ENCODE data around the gene COL11A1.

COL11A1 gene

GRCh38 chr1:103108376-103109150 is at the start of gene COL11A1:
Gene COL11A1 (minus strand): TSS chr1:103108522. CDS start chr1:103108178, 344 bp downstream.
- Histone ChIP-seq H2AFZ (ENCODE audit: low read depth, low read length) (no peak within 1 kb of the TSS), H3K27me3 (ENCODE audit: insufficient read depth, low read length, poor library complexity) (no peaks in the 10 kb centered on the region), H3K4me3 (ENCODE audit: low read depth in 1 of 2, low read length in 2 of 2) (no peak within 1 kb of the TSS), H3K4me1 (ENCODE audit: insufficient read depth, low read length) (no peaks in the 10 kb centered on the region), H3K4me2 (ENCODE audit: insufficient read depth, low read length) (no peak within 1 kb of the TSS), H4K20me1 (ENCODE audit: insufficient read depth, low read length) (no peaks in the 10 kb centered on the region), H3K9ac (ENCODE audit: low read depth, low read length) (no peak within 1 kb of the TSS), H3K36me3 (ENCODE audit: insufficient read depth, low read length) (no peaks in the 10 kb centered on the region), H3K79me2 (ENCODE audit: insufficient read depth, low read length) (no peaks in the 10 kb centered on the region), H3K27ac (ENCODE audit: low read length) (no peak within 1 kb of the TSS), H3K9me3 (ENCODE audit: insufficient read depth, low read length, severe bottlenecking) (no peaks in the 10 kb centered on the region)
- TF ChIP-seq EZH2 (IDR thresholded peaks at IDR 0.05; ENCODE audit: borderline replicate concordance, low read depth, low read length, severe bottlenecking) (no peak), CTCF (IDR thresholded peaks at IDR 0.05; ENCODE audit: borderline replicate concordance, extremely low read depth, low read length, poor library complexity, severe bottlenecking) (no peak)
- DNase-seq, result no peak
- no peak for ATAC-seq (ENCODE audit: insufficient read depth, low read depth)

- H3K4me3 ChIP-seq (ENCODE audit: low read depth in 1 of 2, low read length in 2 of 2), result no peak overlapping the region
- no peaks in the 10 kb centered on the region for H3K9me3 ChIP-seq (ENCODE audit: insufficient read depth, low read length, severe bottlenecking)
These were observed 48.6 kb upstream of the COL11A1 start for GRCh38 chr1:103156966-103157365.

GRCh38 chr1:103146166-103146565 is 37.8 kb upstream of the COL11A1 start:
- H3K36me3 ChIP-seq (ENCODE audit: insufficient read depth, low read length), result no peaks in the 10 kb centered on the region
- ATAC-seq (ENCODE audit: insufficient read depth, low read depth) (peak; percentile 56; the same call in 2 of the 3 replicates), DNase-seq (no peak)
- no peaks in the 10 kb centered on the region for H3K9me3 ChIP-seq (ENCODE audit: insufficient read depth, low read length, severe bottlenecking)
- H3K9ac ChIP-seq (ENCODE audit: low read depth, low read length), result no peak overlapping the region
- H3K4me3 ChIP-seq (ENCODE audit: low read depth in 1 of 2, low read length in 2 of 2), result no peak overlapping the region
- H3K79me2 ChIP-seq (ENCODE audit: insufficient read depth, low read length), result no peaks in the 10 kb centered on the region
- no peak overlapping the region for H3K4me2 ChIP-seq (ENCODE audit: insufficient read depth, low read length)
- peaks cover 13% of the 10 kb centered on the region; the same call in 1 of the 2 replicates for H3K4me1 ChIP-seq (ENCODE audit: insufficient read depth, low read length)
- H2AFZ ChIP-seq (ENCODE audit: low read depth, low read length), result no peak overlapping the region
- H4K20me1 ChIP-seq (ENCODE audit: insufficient read depth, low read length), result no peaks in the 10 kb centered on the region
- no peak overlapping the region for H3K27ac ChIP-seq (ENCODE audit: low read length)
- H3K27me3 ChIP-seq (ENCODE audit: insufficient read depth, low read length, poor library complexity), result no peaks in the 10 kb centered on the region
- TF ChIP-seq EZH2 (IDR thresholded peaks at IDR 0.05; ENCODE audit: borderline replicate concordance, low read depth, low read length, severe bottlenecking), result no peak
- no peak for TF ChIP-seq CTCF (IDR thresholded peaks at IDR 0.05; ENCODE audit: borderline replicate concordance, extremely low read depth, low read length, poor library complexity, severe bottlenecking)

More at GRCh38 chr1:103156966-103157365, 48.6 kb upstream of the COL11A1 start:
- ATAC-seq (ENCODE audit: insufficient read depth, low read depth) (no peak), DNase-seq (no peak)
- H3K4me2 ChIP-seq (ENCODE audit: insufficient read depth, low read length), result no peak overlapping the region
- no peak overlapping the region for H3K27ac ChIP-seq (ENCODE audit: low read length)
- H3K27me3 ChIP-seq (ENCODE audit: insufficient read depth, low read length, poor library complexity), result no peaks in the 10 kb centered on the region
- no peak for TF ChIP-seq CTCF (IDR thresholded peaks at IDR 0.05; ENCODE audit: borderline replicate concordance, extremely low read depth, low read length, poor library complexity, severe bottlenecking)
- no peak for TF ChIP-seq EZH2 (IDR thresholded peaks at IDR 0.05; ENCODE audit: borderline replicate concordance, low read depth, low read length, severe bottlenecking)
- H4K20me1 ChIP-seq (ENCODE audit: insufficient read depth, low read length), result no peaks in the 10 kb centered on the region
- no peak overlapping the region for H2AFZ ChIP-seq (ENCODE audit: low read depth, low read length)
- no peak overlapping the region for H3K9ac ChIP-seq (ENCODE audit: low read depth, low read length)
- no peaks in the 10 kb centered on the region for H3K79me2 ChIP-seq (ENCODE audit: insufficient read depth, low read length)
- no peaks in the 10 kb centered on the region for H3K4me1 ChIP-seq (ENCODE audit: insufficient read depth, low read length)
- H3K36me3 ChIP-seq (ENCODE audit: insufficient read depth, low read length), result no peaks in the 10 kb centered on the region

All from DND-41 (cell line).